Neural cell (in vitro differentiated cells): ENCODE data around the gene SLCO4A1.

ENCODE experiments used
- EP300 ChIP-seq: fragments of 450-650 bp; conservative IDR thresholded peaks from 2 replicates; pipeline ENCODE4 v1.6.1; 2014; ENCODE audit warnings: antibody characterized with exemption, mild to moderate bottlenecking, moderate library complexity; ENCODE audit not compliant: poor library complexity, severe bottlenecking
- EZH2 ChIP-seq: fragments of 200-600, 300-800 bp; shearing (Covaris generic), sonication (generic); IDR thresholded peaks from 2 replicates; pipeline ENCODE4 v1.6.1; 2014; ENCODE audit warnings: antibody characterized with exemption, low read length, borderline replicate concordance, mild to moderate bottlenecking; ENCODE audit not compliant: insufficient read depth, poor library complexity, severe bottlenecking
- MXI1 ChIP-seq: fragments of 450-650 bp; conservative IDR thresholded peaks from 2 replicates; pipeline ENCODE4 v1.6.1; 2014; ENCODE audit warnings: antibody characterized with exemption, mild to moderate bottlenecking; ENCODE audit not compliant: poor library complexity, severe bottlenecking
- POLR2AphosphoS5 ChIP-seq: IDR thresholded peaks from 2 replicates; pipeline ENCODE4 v1.6.1; 2012
- SMC3 ChIP-seq: fragments of 450-650 bp; conservative IDR thresholded peaks from 2 replicates; pipeline ENCODE4 v1.6.1; 2014; ENCODE audit warnings: antibody characterized with exemption, mild to moderate bottlenecking, moderate library complexity; ENCODE audit not compliant: poor library complexity
- TF ChIP-seq, protein P1 (sequence below): fragments of 450-650 bp; IDR thresholded peaks from 2 replicates; pipeline ENCODE4 v1.5.1; 2014; ENCODE audit warnings: antibody characterized with exemption, mild to moderate bottlenecking, moderate library complexity; ENCODE audit not compliant: poor library complexity, severe bottlenecking
- TF ChIP-seq, protein P2 (sequence below): IDR thresholded peaks from 2 replicates; pipeline ENCODE4 v1.6.1; 2012; ENCODE audit warnings: borderline replicate concordance

DNA sequence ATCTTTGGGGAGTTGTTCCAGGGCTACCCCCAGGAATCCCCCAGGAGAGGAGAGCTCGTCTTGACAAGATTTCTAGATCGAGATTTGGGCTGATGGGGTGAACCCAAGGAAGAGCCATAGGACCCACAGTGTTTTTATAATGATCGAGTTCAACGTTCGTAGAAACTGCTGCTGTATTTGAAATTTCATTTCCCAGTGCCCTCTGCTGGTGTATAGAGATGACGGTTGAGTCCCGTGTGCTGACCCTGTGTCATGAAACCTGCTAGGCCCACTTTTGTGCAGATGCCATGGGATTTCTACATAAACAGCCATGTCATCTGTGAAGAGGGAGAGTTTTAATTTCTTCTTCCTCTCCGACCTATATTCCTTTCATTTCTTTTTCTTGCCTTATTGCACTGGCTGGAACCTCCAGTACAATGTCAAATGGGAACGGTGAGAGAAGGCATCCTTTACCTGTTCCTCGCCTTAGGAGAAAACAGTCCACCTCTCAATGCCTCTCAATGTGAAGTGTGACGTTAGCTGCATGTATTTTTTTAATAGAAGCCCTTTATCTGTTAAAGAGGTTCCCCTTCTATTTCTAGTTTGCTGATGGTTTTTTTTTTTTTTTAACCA is 37.8 kb downstream of the SLCO4A1 start:
- TF ChIP-seq MXI1 = no peak
- TF ChIP-seq, protein P1, sequence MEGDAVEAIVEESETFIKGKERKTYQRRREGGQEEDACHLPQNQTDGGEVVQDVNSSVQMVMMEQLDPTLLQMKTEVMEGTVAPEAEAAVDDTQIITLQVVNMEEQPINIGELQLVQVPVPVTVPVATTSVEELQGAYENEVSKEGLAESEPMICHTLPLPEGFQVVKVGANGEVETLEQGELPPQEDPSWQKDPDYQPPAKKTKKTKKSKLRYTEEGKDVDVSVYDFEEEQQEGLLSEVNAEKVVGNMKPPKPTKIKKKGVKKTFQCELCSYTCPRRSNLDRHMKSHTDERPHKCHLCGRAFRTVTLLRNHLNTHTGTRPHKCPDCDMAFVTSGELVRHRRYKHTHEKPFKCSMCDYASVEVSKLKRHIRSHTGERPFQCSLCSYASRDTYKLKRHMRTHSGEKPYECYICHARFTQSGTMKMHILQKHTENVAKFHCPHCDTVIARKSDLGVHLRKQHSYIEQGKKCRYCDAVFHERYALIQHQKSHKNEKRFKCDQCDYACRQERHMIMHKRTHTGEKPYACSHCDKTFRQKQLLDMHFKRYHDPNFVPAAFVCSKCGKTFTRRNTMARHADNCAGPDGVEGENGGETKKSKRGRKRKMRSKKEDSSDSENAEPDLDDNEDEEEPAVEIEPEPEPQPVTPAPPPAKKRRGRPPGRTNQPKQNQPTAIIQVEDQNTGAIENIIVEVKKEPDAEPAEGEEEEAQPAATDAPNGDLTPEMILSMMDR = no peak
- no peak for TF ChIP-seq EZH2
- TF ChIP-seq EP300 = no peak
- TF ChIP-seq, protein P2, sequence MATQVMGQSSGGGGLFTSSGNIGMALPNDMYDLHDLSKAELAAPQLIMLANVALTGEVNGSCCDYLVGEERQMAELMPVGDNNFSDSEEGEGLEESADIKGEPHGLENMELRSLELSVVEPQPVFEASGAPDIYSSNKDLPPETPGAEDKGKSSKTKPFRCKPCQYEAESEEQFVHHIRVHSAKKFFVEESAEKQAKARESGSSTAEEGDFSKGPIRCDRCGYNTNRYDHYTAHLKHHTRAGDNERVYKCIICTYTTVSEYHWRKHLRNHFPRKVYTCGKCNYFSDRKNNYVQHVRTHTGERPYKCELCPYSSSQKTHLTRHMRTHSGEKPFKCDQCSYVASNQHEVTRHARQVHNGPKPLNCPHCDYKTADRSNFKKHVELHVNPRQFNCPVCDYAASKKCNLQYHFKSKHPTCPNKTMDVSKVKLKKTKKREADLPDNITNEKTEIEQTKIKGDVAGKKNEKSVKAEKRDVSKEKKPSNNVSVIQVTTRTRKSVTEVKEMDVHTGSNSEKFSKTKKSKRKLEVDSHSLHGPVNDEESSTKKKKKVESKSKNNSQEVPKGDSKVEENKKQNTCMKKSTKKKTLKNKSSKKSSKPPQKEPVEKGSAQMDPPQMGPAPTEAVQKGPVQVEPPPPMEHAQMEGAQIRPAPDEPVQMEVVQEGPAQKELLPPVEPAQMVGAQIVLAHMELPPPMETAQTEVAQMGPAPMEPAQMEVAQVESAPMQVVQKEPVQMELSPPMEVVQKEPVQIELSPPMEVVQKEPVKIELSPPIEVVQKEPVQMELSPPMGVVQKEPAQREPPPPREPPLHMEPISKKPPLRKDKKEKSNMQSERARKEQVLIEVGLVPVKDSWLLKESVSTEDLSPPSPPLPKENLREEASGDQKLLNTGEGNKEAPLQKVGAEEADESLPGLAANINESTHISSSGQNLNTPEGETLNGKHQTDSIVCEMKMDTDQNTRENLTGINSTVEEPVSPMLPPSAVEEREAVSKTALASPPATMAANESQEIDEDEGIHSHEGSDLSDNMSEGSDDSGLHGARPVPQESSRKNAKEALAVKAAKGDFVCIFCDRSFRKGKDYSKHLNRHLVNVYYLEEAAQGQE = no peak
- no peak for TF ChIP-seq POLR2AphosphoS5
- TF ChIP-seq SMC3 = no peak
